Measurements from ENCODE around the gene NAPB.

NAPB gene

DNA sequence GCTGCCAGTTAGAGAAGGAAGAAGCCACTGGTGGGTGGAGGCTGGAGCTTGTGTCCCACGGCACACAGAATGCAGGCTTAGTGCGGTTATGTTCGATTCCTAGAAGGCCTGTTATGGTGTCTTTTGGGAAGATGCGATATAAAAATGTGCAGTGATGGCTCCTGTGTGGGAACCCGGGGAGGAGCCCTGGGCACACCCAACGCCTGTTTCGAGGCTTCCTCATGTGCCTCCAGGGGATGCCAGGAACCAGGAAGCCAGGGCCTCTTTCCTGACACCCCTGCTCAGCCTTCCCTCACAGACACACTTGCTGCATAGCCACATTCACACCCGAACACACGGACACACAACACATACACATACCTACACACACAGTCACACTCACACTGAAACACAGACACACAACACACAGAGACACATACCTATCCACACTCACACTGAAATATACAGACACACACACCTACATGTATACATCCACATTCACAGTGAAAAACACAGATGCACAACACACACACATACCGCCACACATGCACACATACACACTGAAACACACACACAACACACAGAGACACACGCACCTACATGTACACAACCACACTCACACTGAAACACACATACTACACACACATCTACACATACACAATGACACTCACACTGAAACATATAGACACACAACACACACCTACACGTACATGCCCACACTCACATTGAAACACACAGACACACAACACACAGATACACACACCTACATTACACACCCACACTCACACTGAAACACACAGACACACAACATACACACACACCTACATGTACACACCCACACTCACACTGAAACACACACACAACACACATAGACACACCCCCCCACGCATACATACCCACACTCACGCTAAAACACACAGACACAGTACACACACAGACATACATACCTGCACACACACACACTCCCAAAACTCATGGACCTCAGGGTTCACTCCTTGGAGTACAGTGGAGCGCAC lies 32.6 kb upstream of the NAPB start:
- Histone ChIP-seq H3K4me3 (no peak overlapping the region), H3K27ac (no peak overlapping the region), H3K36me3 (ENCODE audit: insufficient read depth, low read length) (no peaks in the 10 kb centered on the region), H3K9ac (ENCODE audit: insufficient read length) (no peak overlapping the region), H3K9me3 (ENCODE audit: low read depth, low read length) (no peaks in the 10 kb centered on the region)
- TF ChIP-seq POLR2AphosphoS5 (IDR thresholded peaks at IDR 0.05; ENCODE audit: borderline replicate concordance, low read depth, low read length) = no peak
- no peak for TF ChIP-seq EZH2 (IDR thresholded peaks at IDR 0.05)
- no peak for TF ChIP-seq FOXP2 (optimal IDR thresholded peaks at IDR 0.05; ENCODE audit: control extremely low read depth, extremely low read length, insufficient read depth)
- no peak for DNase-seq (ENCODE audit: low read depth, low spot score)

DNA sequence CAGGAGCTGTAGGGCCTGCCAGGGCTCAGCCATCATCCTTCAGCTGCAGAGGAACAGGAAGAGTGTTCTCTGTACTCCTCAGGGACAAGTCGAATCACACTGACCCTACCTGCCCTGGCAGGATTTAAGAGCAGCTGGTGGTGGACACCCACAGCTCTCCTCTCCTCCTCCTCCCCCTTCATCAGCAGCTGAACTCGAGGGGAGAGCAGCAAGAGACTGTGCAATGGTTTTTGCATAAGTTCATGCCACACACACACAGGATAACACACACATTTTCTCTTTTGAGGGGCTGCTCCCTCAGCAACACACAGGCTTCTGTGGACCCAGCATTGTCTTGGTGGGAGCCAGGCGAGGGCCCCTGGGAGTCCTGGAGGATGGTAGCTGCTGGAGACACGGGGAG lies 31.5 kb upstream of the NAPB start, which contains the start of gene CST11:
Gene CST11, minus strand, starts transcription at position 101 of the 400 bp plus-strand sequence. Its CDS starts 65 bp downstream, at position 36.
- no peak for DNase-seq (ENCODE audit: low read depth, low spot score)
- no peaks in the 10 kb centered on the region for H3K9me3 ChIP-seq (ENCODE audit: low read depth, low read length)
- H3K36me3 ChIP-seq (ENCODE audit: insufficient read depth, low read length) = no peaks in the 10 kb centered on the region
- TF ChIP-seq POLR2AphosphoS5 (IDR thresholded peaks at IDR 0.05; ENCODE audit: borderline replicate concordance, low read depth, low read length) (no peak), FOXP2 (optimal IDR thresholded peaks at IDR 0.05; ENCODE audit: control extremely low read depth, extremely low read length, insufficient read depth) (no peak), EZH2 (IDR thresholded peaks at IDR 0.05) (no peak)
- H3K27ac ChIP-seq = no peak within 1 kb of the TSS
- no peak within 1 kb of the TSS for H3K4me3 ChIP-seq
- H3K9ac ChIP-seq (ENCODE audit: insufficient read length) = no peak within 1 kb of the TSS

DNA sequence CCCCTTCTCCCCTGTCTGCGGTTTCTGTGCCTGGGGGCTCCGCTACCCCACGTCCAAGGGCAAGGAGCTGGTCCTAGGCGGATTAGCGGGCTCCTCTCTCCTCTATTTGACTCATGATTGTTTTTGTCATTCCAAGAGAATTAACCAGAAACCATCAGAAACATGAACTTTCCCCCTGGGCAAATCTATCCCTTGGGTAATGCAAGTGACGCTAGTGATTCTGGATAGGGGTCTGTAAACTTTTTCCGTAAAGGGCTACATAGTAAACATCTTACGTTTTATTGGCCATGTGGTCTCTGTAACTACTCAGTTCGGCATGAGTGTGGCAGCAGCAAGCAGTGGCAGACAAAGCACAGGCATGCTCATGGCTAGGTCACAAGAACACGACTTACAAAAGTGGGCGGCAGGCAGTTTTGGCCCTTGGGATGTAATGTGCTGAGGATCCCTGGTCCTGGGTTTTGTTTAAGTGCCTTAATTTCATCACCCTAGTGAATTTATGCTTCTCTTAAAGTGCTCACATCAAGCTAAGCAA lies 30.7 kb upstream of the NAPB start:
- Histone ChIP-seq H3K27ac (no peak overlapping the region), H3K36me3 (ENCODE audit: insufficient read depth, low read length) (no peaks in the 10 kb centered on the region), H3K4me3 (no peak overlapping the region), H3K9me3 (ENCODE audit: low read depth, low read length) (no peaks in the 10 kb centered on the region), H3K9ac (ENCODE audit: insufficient read length) (no peak overlapping the region)
- no peak for DNase-seq (ENCODE audit: low read depth, low spot score)
- TF ChIP-seq EZH2 (IDR thresholded peaks at IDR 0.05) = no peak
- TF ChIP-seq FOXP2 (optimal IDR thresholded peaks at IDR 0.05; ENCODE audit: control extremely low read depth, extremely low read length, insufficient read depth) = no peak
- TF ChIP-seq POLR2AphosphoS5 (IDR thresholded peaks at IDR 0.05; ENCODE audit: borderline replicate concordance, low read depth, low read length) = no peak

GRCh38 chr20:23450877-23451276 lies 29.6 kb upstream of the NAPB start:
- H3K9ac ChIP-seq (ENCODE audit: insufficient read length) = no peak overlapping the region
- TF ChIP-seq POLR2AphosphoS5 (IDR thresholded peaks at IDR 0.05; ENCODE audit: borderline replicate concordance, low read depth, low read length) (no peak), EZH2 (IDR thresholded peaks at IDR 0.05) (no peak), FOXP2 (optimal IDR thresholded peaks at IDR 0.05; ENCODE audit: control extremely low read depth, extremely low read length, insufficient read depth) (no peak)
- DNase-seq (ENCODE audit: low read depth, low spot score) = no peak
- no peak overlapping the region for H3K27ac ChIP-seq
- H3K9me3 ChIP-seq (ENCODE audit: low read depth, low read length) = no peaks in the 10 kb centered on the region
- H3K4me3 ChIP-seq = no peak overlapping the region
- H3K36me3 ChIP-seq (ENCODE audit: insufficient read depth, low read length) = no peaks in the 10 kb centered on the region

DNA sequence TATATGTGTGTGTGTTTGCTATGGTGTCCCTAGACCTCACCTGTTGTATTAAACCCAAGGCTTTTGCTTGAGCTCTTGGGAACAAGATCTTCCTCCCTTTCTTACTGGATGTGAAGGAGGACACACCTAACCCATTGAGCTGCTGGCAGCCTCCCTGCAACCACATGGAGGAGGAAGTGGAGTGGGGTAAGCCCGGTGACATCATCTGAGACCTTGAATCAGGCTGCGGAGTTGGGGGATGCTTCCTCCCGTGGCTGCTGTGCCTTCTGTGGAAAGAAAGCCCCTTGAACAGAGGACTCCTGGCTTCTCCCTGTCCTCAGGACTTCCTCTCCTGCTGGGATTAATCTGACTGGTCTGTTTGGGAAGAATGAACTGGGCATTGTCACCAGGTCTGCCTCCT lies 28.1 kb upstream of the NAPB start:
- TF ChIP-seq EZH2 (IDR thresholded peaks at IDR 0.05) (no peak), POLR2AphosphoS5 (IDR thresholded peaks at IDR 0.05; ENCODE audit: borderline replicate concordance, low read depth, low read length) (no peak), FOXP2 (optimal IDR thresholded peaks at IDR 0.05; ENCODE audit: control extremely low read depth, extremely low read length, insufficient read depth) (no peak)
- Histone ChIP-seq H3K9ac (ENCODE audit: insufficient read length) (no peak overlapping the region), H3K27ac (no peak overlapping the region), H3K9me3 (ENCODE audit: low read depth, low read length) (no peaks in the 10 kb centered on the region), H3K4me3 (no peak overlapping the region), H3K36me3 (ENCODE audit: insufficient read depth, low read length) (no peaks in the 10 kb centered on the region)
- no peak for DNase-seq (ENCODE audit: low read depth, low spot score)

- Histone ChIP-seq H3K9me3 (ENCODE audit: low read depth, low read length) (no peaks in the 10 kb centered on the region), H3K4me3 (no peak overlapping the region), H3K9ac (ENCODE audit: insufficient read length) (no peak overlapping the region), H3K27ac (no peak overlapping the region), H3K36me3 (ENCODE audit: insufficient read depth, low read length) (no peaks in the 10 kb centered on the region)
- no peak for DNase-seq (ENCODE audit: low read depth, low spot score)
- TF ChIP-seq EZH2 (IDR thresholded peaks at IDR 0.05) = no peak
- TF ChIP-seq POLR2AphosphoS5 (IDR thresholded peaks at IDR 0.05; ENCODE audit: borderline replicate concordance, low read depth, low read length) = no peak
- no peak for TF ChIP-seq FOXP2 (optimal IDR thresholded peaks at IDR 0.05; ENCODE audit: control extremely low read depth, extremely low read length, insufficient read depth)
Measured at GRCh38 chr20:23448167-23448566, 26.9 kb upstream of the NAPB start.

DNA sequence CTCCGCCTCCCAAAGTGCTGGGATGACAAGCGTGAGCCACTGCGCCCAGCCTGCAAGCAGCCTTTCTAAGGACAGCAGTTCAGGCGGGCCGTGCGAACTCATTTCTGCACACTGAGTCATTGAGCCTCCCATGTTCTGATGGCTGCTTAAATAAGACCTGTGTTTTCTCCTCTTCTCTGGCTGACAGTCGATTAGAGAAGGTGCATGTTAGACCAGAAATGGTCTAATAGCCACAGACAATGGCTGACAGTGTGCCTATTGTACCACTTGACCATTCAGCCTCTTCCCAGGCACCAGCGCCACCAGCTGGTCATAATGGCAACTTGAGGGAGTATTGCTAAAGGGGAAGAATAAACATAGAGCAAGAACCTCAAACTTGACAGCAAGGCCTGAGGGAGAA lies 25.2 kb upstream of the NAPB start:
- H3K4me3 ChIP-seq = no peak overlapping the region
- H3K9me3 ChIP-seq (ENCODE audit: low read depth, low read length) = no peaks in the 10 kb centered on the region
- no peak for DNase-seq (ENCODE audit: low read depth, low spot score)
- H3K9ac ChIP-seq (ENCODE audit: insufficient read length) = no peak overlapping the region
- no peak for TF ChIP-seq POLR2AphosphoS5 (IDR thresholded peaks at IDR 0.05; ENCODE audit: borderline replicate concordance, low read depth, low read length)
- no peaks in the 10 kb centered on the region for H3K36me3 ChIP-seq (ENCODE audit: insufficient read depth, low read length)
- no peak overlapping the region for H3K27ac ChIP-seq

DNA sequence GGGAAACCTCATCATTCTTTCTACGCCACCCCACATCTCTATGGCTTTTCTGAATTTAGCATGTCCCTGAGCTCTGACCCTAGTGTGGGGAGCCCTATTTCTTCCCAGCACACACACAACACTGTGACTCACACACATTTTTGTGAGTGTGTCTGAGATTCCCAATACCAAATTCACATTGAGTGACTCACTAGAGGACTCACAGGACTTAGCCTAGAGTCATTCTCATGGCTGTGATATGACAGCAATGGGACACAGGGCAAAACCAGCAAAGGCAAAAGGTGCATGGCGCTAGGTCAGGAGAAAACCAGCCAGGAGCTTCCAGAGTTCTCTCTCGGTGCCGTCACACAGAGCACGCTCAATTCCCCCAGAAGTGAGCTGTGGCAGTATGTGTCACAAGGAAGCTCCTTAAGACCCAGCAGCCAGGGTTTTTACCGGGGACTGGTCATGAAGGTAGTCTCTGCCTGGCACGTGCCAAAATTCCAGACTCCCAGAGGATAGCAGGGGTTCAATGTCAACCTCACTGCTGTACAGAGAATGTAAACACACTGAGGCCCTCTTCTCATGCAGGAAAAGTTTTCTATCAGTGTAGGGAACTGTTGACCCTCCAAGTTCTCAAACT lies 24.4 kb upstream of the NAPB start:
- Histone ChIP-seq H3K36me3 (ENCODE audit: insufficient read depth, low read length) (no peaks in the 10 kb centered on the region), H3K27ac (no peak overlapping the region), H3K9ac (ENCODE audit: insufficient read length) (no peak overlapping the region), H3K4me3 (no peak overlapping the region), H3K9me3 (ENCODE audit: low read depth, low read length) (no peaks in the 10 kb centered on the region)
- DNase-seq (ENCODE audit: low read depth, low spot score) = no peak
- TF ChIP-seq POLR2AphosphoS5 (IDR thresholded peaks at IDR 0.05; ENCODE audit: borderline replicate concordance, low read depth, low read length) = no peak
- no peak for TF ChIP-seq FOXP2 (optimal IDR thresholded peaks at IDR 0.05; ENCODE audit: control extremely low read depth, extremely low read length, insufficient read depth)
- TF ChIP-seq EZH2 (IDR thresholded peaks at IDR 0.05) = no peak

Data from SK-N-MC (cell line).